ENCODE measurements around the gene GABRA5. TPM values are rescaled to one million over a fixed set of nuclear protein-coding genes. Genes with fewer than 3 reads are reported as not detected.

The GABRA5 gene
- total RNA-seq, 6 experiments from 2014 or later: 2.0 to 4.9 (median 3.2) TPM

DNA sequence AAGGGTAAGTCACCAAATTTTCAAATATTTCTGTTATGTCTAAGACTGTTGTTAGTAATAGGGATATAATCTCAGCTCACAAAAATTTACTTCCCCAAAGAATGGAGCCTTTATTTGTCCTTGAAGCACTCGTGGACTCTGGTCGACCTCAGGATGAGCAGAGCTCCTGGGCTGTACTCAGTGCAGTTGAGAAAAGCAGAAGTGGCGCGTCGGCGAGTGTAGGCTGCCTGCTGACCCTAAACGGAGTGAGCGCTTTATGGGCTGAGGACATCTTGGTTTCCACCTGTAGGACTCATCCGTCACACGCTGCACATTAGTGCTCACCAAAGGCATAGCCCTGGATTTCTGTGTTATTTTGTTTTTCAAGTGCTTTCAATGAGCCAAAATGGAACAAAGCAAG lies 11.0 kb downstream of the GABRA5 start:
- Mint-ChIP-seq H3K27ac (no peak overlapping the region), H3K27me3 (ENCODE audit: insufficient read depth) (no peaks in the 10 kb centered on the region), H3K36me3 (ENCODE audit: low read depth) (no peaks in the 10 kb centered on the region), H3K4me1 (ENCODE audit: low read depth) (no peaks in the 10 kb centered on the region), H3K4me3 (no peak overlapping the region), H3K9me3 (no peaks in the 10 kb centered on the region)
- DNase-seq: no peak
- TF ChIP-seq, protein P1, sequence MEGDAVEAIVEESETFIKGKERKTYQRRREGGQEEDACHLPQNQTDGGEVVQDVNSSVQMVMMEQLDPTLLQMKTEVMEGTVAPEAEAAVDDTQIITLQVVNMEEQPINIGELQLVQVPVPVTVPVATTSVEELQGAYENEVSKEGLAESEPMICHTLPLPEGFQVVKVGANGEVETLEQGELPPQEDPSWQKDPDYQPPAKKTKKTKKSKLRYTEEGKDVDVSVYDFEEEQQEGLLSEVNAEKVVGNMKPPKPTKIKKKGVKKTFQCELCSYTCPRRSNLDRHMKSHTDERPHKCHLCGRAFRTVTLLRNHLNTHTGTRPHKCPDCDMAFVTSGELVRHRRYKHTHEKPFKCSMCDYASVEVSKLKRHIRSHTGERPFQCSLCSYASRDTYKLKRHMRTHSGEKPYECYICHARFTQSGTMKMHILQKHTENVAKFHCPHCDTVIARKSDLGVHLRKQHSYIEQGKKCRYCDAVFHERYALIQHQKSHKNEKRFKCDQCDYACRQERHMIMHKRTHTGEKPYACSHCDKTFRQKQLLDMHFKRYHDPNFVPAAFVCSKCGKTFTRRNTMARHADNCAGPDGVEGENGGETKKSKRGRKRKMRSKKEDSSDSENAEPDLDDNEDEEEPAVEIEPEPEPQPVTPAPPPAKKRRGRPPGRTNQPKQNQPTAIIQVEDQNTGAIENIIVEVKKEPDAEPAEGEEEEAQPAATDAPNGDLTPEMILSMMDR (IDR thresholded peaks at IDR 0.05): no peak

DNA sequence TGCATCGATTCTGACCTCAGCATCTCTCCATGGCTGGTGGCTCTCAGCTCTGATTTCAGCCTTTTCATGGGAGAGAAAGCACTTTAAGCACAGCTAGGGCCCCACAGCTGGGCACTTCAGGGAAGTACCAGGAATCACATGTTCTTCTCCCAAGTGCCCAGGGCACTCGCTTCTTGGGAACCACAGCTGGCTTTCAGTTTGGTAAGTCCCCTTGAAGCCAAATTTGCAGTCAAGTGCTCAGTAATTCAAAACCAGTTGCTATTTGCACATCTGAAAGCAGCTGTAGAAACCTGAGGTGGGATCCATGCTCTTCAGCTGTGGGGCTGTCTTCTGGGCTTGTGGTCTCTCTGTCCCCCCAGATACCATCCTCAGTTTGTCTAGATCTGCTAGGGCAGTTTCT lies 12.8 kb downstream of the GABRA5 start:
- Mint-ChIP-seq H3K27ac (no peak overlapping the region), H3K36me3 (ENCODE audit: low read depth) (no peaks in the 10 kb centered on the region), H3K27me3 (ENCODE audit: insufficient read depth) (no peaks in the 10 kb centered on the region; the same call in 1 of the 2 replicates), H3K4me1 (ENCODE audit: low read depth) (no peaks in the 10 kb centered on the region), H3K4me3 (no peak overlapping the region), H3K9me3 (no peaks in the 10 kb centered on the region)
- no peak for DNase-seq
- TF ChIP-seq, protein P1 (IDR thresholded peaks at IDR 0.05): no peak

DNA sequence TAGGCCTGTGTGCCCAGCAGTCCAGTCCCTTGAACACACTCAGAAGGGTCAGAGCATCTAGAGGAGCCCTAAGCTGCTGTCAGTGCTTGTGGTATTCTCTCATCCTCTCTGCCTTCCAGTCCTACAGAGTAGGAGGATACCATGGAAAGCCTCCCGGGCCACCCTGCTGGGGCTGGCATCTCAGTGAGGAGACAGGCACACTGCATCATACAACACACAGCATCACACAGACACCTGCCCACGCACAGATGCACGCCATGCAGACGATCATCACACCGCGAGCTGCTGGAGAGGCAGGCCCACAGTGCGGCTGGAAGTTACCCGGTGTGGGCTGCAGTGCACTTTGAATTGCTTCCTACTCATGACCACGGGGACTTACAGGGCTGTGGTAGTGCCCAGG lies 15.2 kb downstream of the GABRA5 start:
- H3K4me3 Mint-ChIP-seq: no peak overlapping the region
- H3K36me3 Mint-ChIP-seq (ENCODE audit: low read depth): no peaks in the 10 kb centered on the region
- H3K9me3 Mint-ChIP-seq: no peaks in the 10 kb centered on the region
- H3K4me1 Mint-ChIP-seq (ENCODE audit: low read depth): no peaks in the 10 kb centered on the region
- TF ChIP-seq, protein P1 (IDR thresholded peaks at IDR 0.05): no peak
- H3K27ac Mint-ChIP-seq: no peak overlapping the region
- H3K27me3 Mint-ChIP-seq (ENCODE audit: insufficient read depth): no peaks in the 10 kb centered on the region; the same call in 1 of the 2 replicates
- DNase-seq: no peak

DNA sequence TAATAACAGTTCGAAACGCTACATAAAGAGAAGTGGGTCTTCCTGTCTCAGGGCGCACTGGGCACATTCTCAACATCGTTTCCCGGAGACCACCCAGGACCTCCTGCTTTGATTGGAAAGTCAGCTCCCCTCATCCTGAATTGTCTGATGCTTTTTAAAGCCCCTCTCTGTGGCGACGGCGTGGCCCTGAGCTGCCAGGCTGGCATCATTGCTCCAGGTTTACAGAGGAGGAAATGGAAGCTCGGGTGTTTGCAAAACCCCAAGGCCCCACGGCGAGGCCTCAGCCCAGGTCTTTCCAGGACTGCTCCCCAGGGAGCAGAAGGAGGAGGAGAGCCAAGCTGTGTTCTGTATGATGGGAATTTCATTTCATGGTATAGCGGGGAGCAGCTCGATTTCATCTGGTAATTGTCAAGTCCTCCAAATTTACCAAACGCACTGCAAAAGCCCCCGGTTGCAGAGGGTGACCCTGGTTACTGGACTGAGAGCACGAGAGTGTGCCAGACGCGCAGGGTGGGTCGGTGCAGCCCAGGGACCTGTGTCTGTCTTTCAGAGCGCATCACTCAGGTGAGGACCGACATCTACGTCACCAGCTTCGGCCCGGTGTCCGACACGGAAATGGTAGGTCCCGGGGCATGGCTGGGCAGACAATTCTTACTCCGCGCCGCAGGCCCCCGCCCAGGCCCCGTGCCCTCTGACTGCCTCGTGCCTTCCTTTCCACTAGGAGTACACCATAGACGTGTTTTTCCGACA lies 15.9 kb downstream of the GABRA5 start:
- Mint-ChIP-seq H3K27me3 (ENCODE audit: insufficient read depth) (no peaks in the 10 kb centered on the region; the same call in 1 of the 2 replicates), H3K9me3 (no peaks in the 10 kb centered on the region), H3K27ac (no peak overlapping the region), H3K4me3 (no peak overlapping the region), H3K4me1 (ENCODE audit: low read depth) (no peaks in the 10 kb centered on the region), H3K36me3 (ENCODE audit: low read depth) (no peaks in the 10 kb centered on the region)
- TF ChIP-seq, protein P1 (IDR thresholded peaks at IDR 0.05): no peak
- no peak for DNase-seq

DNA sequence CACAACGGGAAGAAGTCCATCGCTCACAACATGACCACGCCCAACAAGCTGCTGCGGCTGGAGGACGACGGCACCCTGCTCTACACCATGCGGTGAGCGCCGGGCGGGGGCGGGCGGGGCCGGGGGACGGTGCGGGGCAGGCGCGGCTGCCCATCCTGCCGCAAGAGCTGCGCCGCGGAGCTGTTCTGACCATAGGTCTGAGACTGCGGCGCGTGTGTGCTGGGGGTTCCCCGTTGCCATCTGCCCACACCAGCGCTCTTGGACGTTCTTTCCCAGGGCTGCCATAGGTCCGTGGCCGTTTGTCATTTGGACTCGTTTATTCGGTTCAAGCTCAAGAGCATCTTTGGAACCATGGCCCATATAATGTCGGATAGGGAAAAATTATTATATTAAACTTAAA lies 16.6 kb downstream of the GABRA5 start:
- no peaks in the 10 kb centered on the region for H3K36me3 Mint-ChIP-seq (ENCODE audit: low read depth)
- no peaks in the 10 kb centered on the region; the same call in 1 of the 2 replicates for H3K27me3 Mint-ChIP-seq (ENCODE audit: insufficient read depth)
- no peak overlapping the region for H3K4me3 Mint-ChIP-seq
- no peak for DNase-seq
- H3K27ac Mint-ChIP-seq: no peak overlapping the region
- TF ChIP-seq, protein P1 (IDR thresholded peaks at IDR 0.05): no peak
- H3K4me1 Mint-ChIP-seq (ENCODE audit: low read depth): no peaks in the 10 kb centered on the region
- no peaks in the 10 kb centered on the region for H3K9me3 Mint-ChIP-seq
